HepG2 (cell line): Measurements from ENCODE around the gene TUBB4B. TPM values are rescaled to one million over a fixed set of nuclear protein-coding genes. Genes with fewer than 3 reads are reported as not detected.

Source experiments
- ATAC-seq: fragments of 200-7000 bp; cut with Tn5 transposase; 3 replicates; pipeline ENCODE4 v1.9.1; 2020; ENCODE audit warnings: mild to moderate bottlenecking, moderate library complexity
- BruUV-seq: library from RNA; stranded (reverse); fragments of 400-500 nt; replicated peaks from 2 replicates; lab custom pipeline; 2021; lab: Mats Ljungman, UMichigan
- CTCF ChIA-PET: fragments of 300-600 bp; formaldehyde crosslinking; extraction: SDS; loops from one replicate; lab custom pipeline; 2021; ENCODE audit warnings: low total read pairs, inconsistent platforms, low intra/inter-chr PET ratio; lab: Yijun Ruan, JAX
- POLR2A ChIA-PET: fragments of 350-600 bp; sonication (Branson Sonifier 250); formaldehyde crosslinking; loops from one replicate; lab custom pipeline; 2020; ENCODE audit warnings: antibody characterized with exemption, inconsistent platforms; lab: Yijun Ruan, JAX
- DNase-seq: peaks from one replicate; pipeline ENCODE4 v3.0.0-alpha.2; 2015; ENCODE audit warnings: low spot score
- FAIRE-seq: peaks from 3 replicates; lab custom pipeline; 2011; peaks lifted over from hg19 to GRCh38; lab: Jason Lieb, UNC
- H2AFZ ChIP-seq: one replicate; pipeline ENCODE4 v1.6.1; 2011; ENCODE audit warnings: low read length, inconsistent platforms
- H3K27ac ChIP-seq: fragments of 300-600 bp; 3 replicates; pipeline ENCODE4 v1.8.0; 2011; ENCODE audit warnings: mixed run types, mild to moderate bottlenecking, mixed read lengths, low read length, inconsistent platforms; ENCODE audit not compliant: insufficient read depth; ENCODE audit errors: extremely low read length
- H3K27me3 ChIP-seq, 2 experiments: fragments of 200-600 bp in 1 of 2; 2 replicates in 1 of 2; 3 replicates in 1 of 2; pipeline versions ENCODE4 v1.6.0 to v1.8.0; 2011; ENCODE audit warnings: low read length in 2 of 2, mild to moderate bottlenecking in 2 of 2, moderate library complexity in 2 of 2, inconsistent platforms in 1 of 2; ENCODE audit not compliant: insufficient read depth in 2 of 2, control insufficient read depth in 1 of 2
- H3K36me3 ChIP-seq, 2 experiments: fragments of 200-600 bp in 1 of 2; replicated peaks in 1 of 2; 2 replicates in 1 of 2; 3 replicates in 1 of 2; pipeline versions ENCODE4 v1.5.1 to v1.8.0; 2011; ENCODE audit warnings: low read length in 2 of 2, inconsistent platforms in 1 of 2; ENCODE audit not compliant: insufficient read depth in 2 of 2, control insufficient read depth in 1 of 2
- H3K4me1 ChIP-seq: 2 replicates; pipeline ENCODE4 v1.5.1; 2012; ENCODE audit warnings: low read length, inconsistent platforms; ENCODE audit not compliant: insufficient read depth
- H3K4me2 ChIP-seq: 2 replicates; pipeline ENCODE4 v1.6.0; 2011; ENCODE audit warnings: low read depth, low read length, inconsistent platforms
- H3K4me3 ChIP-seq, 3 experiments: fragments of 200-600 bp in 1 of 3; sonication (generic), shearing (Covaris generic) in 1 of 3; replicated peaks in 1 of 3; 2 replicates each; pipeline ENCODE4 v1.5.1; 2011 to 2016; ENCODE audit warnings: low read length in 3 of 3, inconsistent platforms in 2 of 3, low read depth in 2 of 3, mild to moderate bottlenecking in 2 of 3, control low read depth in 1 of 3, mixed read lengths in 1 of 3; ENCODE audit not compliant: insufficient read depth in 1 of 3
- H3K79me2 ChIP-seq: one replicate; pipeline ENCODE4 v1.6.1; 2011; ENCODE audit warnings: low read length, inconsistent platforms; ENCODE audit not compliant: insufficient read depth
- H3K9ac ChIP-seq: 2 replicates; pipeline ENCODE4 v1.6.0; 2011; ENCODE audit warnings: mild to moderate bottlenecking, low read depth, low read length, inconsistent platforms; ENCODE audit not compliant: insufficient read depth
- H3K9me3 ChIP-seq: 2 replicates; pipeline ENCODE4 v1.5.1; 2012; ENCODE audit warnings: mild to moderate bottlenecking, low read length
- H4K20me1 ChIP-seq: 2 replicates; pipeline ENCODE4 v1.6.0; 2011; ENCODE audit warnings: inconsistent platforms, mild to moderate bottlenecking, low read length, moderate library complexity; ENCODE audit not compliant: insufficient read depth
- CENPX ChIP-seq: sonication (generic); formaldehyde crosslinking; IDR thresholded peaks from 2 replicates; pipeline ENCODE4 v1.9.0; 2021; ENCODE audit warnings: mild to moderate bottlenecking, missing genetic modification reagents, moderate library complexity
- EED ChIP-seq: sonication (generic); formaldehyde crosslinking; IDR thresholded peaks from 2 replicates; pipeline ENCODE4 v1.5.0; 2020; ENCODE audit warnings: mild to moderate bottlenecking, missing genetic modification reagents
- GFI1 ChIP-seq: sonication (generic); formaldehyde crosslinking; IDR thresholded peaks from 2 replicates; pipeline ENCODE4 v1.5.0; 2020; ENCODE audit warnings: missing genetic modification reagents, mild to moderate bottlenecking, borderline replicate concordance
- SIN3A ChIP-seq: IDR thresholded peaks from 2 replicates; pipeline ENCODE4 v1.6.1; 2011; ENCODE audit warnings: low read depth, mild to moderate bottlenecking, control low read depth, low read length, borderline replicate concordance
- TRIM22 ChIP-seq: fragments of 450-650 bp; IDR thresholded peaks from 2 replicates; pipeline ENCODE4 v1.6.1; 2017
- ZFP91 ChIP-seq: sonication (generic); formaldehyde crosslinking; IDR thresholded peaks from 2 replicates; pipeline ENCODE4 v1.9.0; 2022; ENCODE audit warnings: missing genetic modification reagents, mild to moderate bottlenecking, borderline replicate concordance
- ZNF280D ChIP-seq: sonication (generic); formaldehyde crosslinking; IDR thresholded peaks from 2 replicates; pipeline ENCODE4 v1.5.1; 2020; ENCODE audit warnings: mild to moderate bottlenecking, missing genetic modification reagents
- WGBS: methylation state at CpG from one replicate; pipeline ENCODE4 v1.1.6; 2017; ENCODE audit warnings: low lambda C conversion rate; 5-methylcytosine and 5-hydroxymethylcytosine counted together
- in situ Hi-C: cut with HindIII; loops from 2 replicates; pipeline ENCODE4 v1.10.0; 2017; ENCODE audit warnings: low pct_unique_long_range_greater_than_20kb; ENCODE audit not compliant: extremely low pct_ligation_motif_present
- intact Hi-C: fragments of 100-400 bp; cut with micrococcal nuclease; formaldehyde crosslinking; loops from one replicate; pipeline ENCODE4 v1.10.0; 2022; ENCODE audit not compliant: unreplicated experiment
- polyA plus RNA-seq, 8 experiments: library from polyadenylated mRNA; depleted of rRNA in 3 of 8; stranded (reverse) in 7 of 8; unstranded in 1 of 8; fragments of >200 nt; fragmentation: Illumina TruSeq in 4 of 8; extraction: Trizol in 4 of 8; gene quantifications; 2 replicates each; pipeline versions ENCODE4 v1.2.1 to v1.2.3, GENCODE V29; 2011 to 2016; ENCODE audit warnings: low read depth in 4 of 8, missing spikeins in 1 of 8, mixed read lengths in 1 of 8; ENCODE audit not compliant: insufficient read depth in 1 of 8
- total RNA-seq, 5 experiments: library from RNA; depleted of rRNA; stranded (reverse); fragments of >200 nt; fragmentation: Illumina TruSeq; extraction: Trizol; gene quantifications; 2 replicates each; pipeline ENCODE4 v1.2.3, GENCODE V29; 2016; ENCODE audit warnings: low read depth in 1 of 5
- TF ChIP-seq, protein P1 (sequence below): sonication (generic); formaldehyde crosslinking; IDR thresholded peaks from 2 replicates; pipeline ENCODE4 v1.5.0; 2020; ENCODE audit warnings: mild to moderate bottlenecking, missing genetic modification reagents, borderline replicate concordance

TUBB4B gene
- total and polyA plus RNA-seq, 2 of the 13 experiments (the other 11 are each of a cell fraction or from before 2014, with no cell fraction given): 182 to 412 TPM

- TF ChIP-seq ZFP91 (CRISPR knock-in tag) (peak; percentile 57; the same call in 1 of the 2 replicates), SIN3A (no peak)
- TF ChIP-seq, all 625 proteins: peak for 46
Measured at GRCh38 chr9:137250329-137251193, 9.5 kb downstream of the TUBB4B start (continued).

DNA sequence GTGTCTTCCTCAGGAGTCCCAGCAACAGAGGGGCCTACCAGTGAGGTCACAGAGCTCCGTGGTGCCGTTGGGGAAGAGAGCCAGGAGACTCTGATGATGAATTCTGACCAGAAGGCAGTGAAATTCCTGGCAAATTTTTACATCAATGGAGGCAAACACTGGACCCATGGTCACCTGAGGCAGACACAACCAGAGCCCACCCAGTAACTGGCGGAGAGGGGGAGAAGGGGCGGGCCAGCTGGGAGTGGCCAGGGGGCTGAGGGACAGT is 10.0 kb downstream of the TUBB4B start, which contains the start of gene STPG3:
Gene STPG3, plus strand, starts transcription at position 93 of the 268 bp plus-strand sequence. Its CDS starts 1 bp downstream, at position 94.
- Histone ChIP-seq H3K9ac (peak within 1 kb of the TSS; percentile 14; the same call in 1 of the 2 replicates), H3K27me3 (peaks cover 2 to 9% of the 10 kb centered on the region in 2 experiments; a peak in 2 of 5 replicates), H2AFZ (no peak within 1 kb of the TSS), H3K4me1 (peaks cover 80% of the 10 kb centered on the region), H3K9me3 (no peaks in the 10 kb centered on the region), H3K4me2 (peak within 1 kb of the TSS; percentile 48), H4K20me1 (no peaks in the 10 kb centered on the region), H3K79me2 (peaks cover 9% of the 10 kb centered on the region), H3K36me3 (no peaks in the 10 kb centered on the region), H3K4me3 (peak within 1 kb of the TSS in 1 of 3 experiments; percentile 19; a peak in 1 of 6 replicates), H3K27ac (no peak within 1 kb of the TSS)
- WGBS: 36% methylated on average over 4 of the region's 4 CpGs
- FAIRE-seq: no peak
- intact Hi-C loops (no loop called here), in situ Hi-C loops (no loop called here)
- DNase-seq: no peak
- ChIA-PET CTCF (no interaction called here), POLR2A (interaction anchor here (1.2 to 14.2 kb wide), 2 partner anchors 8 to 25 kb away, joined by 3 to 317 read pairs; partner anchors contain the start of gene TUBB4B)
- TF ChIP-seq GFI1 (CRISPR knock-in tag) (no peak), TRIM22 (no peak), EED (CRISPR knock-in tag) (0 out of 2 replicates have a peak, but pooled peaks have one; percentile 1), CENPX (CRISPR knock-in tag) (no peak), ZNF280D (CRISPR knock-in tag) (no peak)
- TF ChIP-seq, protein P1, sequence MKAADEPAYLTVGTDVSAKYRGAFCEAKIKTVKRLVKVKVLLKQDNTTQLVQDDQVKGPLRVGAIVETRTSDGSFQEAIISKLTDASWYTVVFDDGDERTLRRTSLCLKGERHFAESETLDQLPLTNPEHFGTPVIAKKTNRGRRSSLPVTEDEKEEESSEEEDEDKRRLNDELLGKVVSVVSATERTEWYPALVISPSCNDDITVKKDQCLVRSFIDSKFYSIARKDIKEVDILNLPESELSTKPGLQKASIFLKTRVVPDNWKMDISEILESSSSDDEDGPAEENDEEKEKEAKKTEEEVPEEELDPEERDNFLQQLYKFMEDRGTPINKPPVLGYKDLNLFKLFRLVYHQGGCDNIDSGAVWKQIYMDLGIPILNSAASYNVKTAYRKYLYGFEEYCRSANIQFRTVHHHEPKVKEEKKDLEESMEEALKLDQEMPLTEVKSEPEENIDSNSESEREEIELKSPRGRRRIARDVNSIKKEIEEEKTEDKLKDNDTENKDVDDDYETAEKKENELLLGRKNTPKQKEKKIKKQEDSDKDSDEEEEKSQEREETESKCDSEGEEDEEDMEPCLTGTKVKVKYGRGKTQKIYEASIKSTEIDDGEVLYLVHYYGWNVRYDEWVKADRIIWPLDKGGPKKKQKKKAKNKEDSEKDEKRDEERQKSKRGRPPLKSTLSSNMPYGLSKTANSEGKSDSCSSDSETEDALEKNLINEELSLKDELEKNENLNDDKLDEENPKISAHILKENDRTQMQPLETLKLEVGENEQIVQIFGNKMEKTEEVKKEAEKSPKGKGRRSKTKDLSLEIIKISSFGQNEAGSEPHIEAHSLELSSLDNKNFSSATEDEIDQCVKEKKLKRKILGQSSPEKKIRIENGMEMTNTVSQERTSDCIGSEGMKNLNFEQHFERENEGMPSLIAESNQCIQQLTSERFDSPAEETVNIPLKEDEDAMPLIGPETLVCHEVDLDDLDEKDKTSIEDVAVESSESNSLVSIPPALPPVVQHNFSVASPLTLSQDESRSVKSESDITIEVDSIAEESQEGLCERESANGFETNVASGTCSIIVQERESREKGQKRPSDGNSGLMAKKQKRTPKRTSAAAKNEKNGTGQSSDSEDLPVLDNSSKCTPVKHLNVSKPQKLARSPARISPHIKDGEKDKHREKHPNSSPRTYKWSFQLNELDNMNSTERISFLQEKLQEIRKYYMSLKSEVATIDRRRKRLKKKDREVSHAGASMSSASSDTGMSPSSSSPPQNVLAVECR (CRISPR knock-in tag): no peak
- BruUV-seq: no TSS peak
- no peak for ATAC-seq
